Measurements from ENCODE around the gene BHLHE40.

DNA sequence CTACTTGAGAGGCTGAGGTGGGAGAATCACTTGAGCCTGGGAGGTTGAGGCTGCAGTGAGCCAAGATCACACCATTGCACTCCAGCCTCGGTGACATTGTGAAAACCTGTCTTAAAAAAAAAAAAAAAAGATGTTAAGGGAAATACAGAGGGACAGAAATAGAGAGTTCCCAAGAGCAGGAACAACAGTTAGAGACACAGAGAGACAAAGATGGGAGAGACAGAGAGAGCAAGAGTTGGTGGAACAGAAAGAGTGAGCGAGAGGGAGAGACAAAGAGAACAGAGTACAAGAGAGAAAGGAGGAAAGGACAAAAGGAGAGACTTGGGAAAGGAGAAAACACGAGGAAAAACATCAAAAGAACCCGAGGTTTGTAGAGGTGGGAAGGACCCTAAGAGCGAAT, 35.8 kb downstream of the BHLHE40 start:
- TF ChIP-seq CTCF (IDR thresholded peaks at IDR 0.05; ENCODE audit: poor library complexity, severe bottlenecking), result no peak
- TF ChIP-seq EZH2 (IDR thresholded peaks at IDR 0.05; ENCODE audit: borderline replicate concordance, insufficient read depth, low read length, poor library complexity, severe bottlenecking), result no peak
- TF ChIP-seq POLR2AphosphoS5 (IDR thresholded peaks at IDR 0.05), result no peak

Data from neural cell (in vitro differentiated cells).